ENCODE results near the gene CCDC71.

DNA sequence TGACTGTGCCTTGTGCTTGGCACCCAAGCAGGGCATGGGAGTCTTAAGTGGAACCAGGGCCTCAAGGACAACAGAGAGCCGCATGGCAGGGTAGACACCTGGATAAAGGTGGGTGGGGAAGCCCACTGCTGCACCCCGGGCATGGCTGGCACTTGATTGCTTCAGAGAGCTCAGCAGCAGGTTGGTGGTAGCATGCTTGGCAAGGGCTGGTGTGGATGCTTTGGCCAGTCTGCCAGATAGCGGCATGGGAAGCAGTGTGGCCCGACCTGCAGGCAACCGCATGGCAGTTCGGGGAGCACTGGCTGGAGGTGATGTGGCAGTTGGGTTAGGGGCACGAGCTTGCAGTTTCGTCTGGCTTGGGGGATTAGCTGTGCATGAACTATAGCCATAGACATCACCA, 2.5 kb downstream of the CCDC71 start:
- TF ChIP-seq, protein P1, sequence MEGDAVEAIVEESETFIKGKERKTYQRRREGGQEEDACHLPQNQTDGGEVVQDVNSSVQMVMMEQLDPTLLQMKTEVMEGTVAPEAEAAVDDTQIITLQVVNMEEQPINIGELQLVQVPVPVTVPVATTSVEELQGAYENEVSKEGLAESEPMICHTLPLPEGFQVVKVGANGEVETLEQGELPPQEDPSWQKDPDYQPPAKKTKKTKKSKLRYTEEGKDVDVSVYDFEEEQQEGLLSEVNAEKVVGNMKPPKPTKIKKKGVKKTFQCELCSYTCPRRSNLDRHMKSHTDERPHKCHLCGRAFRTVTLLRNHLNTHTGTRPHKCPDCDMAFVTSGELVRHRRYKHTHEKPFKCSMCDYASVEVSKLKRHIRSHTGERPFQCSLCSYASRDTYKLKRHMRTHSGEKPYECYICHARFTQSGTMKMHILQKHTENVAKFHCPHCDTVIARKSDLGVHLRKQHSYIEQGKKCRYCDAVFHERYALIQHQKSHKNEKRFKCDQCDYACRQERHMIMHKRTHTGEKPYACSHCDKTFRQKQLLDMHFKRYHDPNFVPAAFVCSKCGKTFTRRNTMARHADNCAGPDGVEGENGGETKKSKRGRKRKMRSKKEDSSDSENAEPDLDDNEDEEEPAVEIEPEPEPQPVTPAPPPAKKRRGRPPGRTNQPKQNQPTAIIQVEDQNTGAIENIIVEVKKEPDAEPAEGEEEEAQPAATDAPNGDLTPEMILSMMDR (IDR thresholded peaks at IDR 0.05; ENCODE audit: low read length): no peak
- TF ChIP-seq EZH2 (optimal IDR thresholded peaks at IDR 0.05; ENCODE audit: low read depth, low read length): no peak
- no peak for TF ChIP-seq EZH2phosphoT487 (IDR thresholded peaks at IDR 0.05; ENCODE audit: low read length)
